MCF 10A (cell line): ENCODE results near the gene TMEM140. TPM values are rescaled to one million over a fixed set of nuclear protein-coding genes. Genes with fewer than 3 reads are reported as not detected.

Source experiments
- BruUV-seq: library from RNA; stranded (reverse); fragments of 400-500 nt; replicated peaks from 2 replicates; lab custom pipeline; 2021; lab: Mats Ljungman, UMichigan
- CTCF ChIA-PET: fragments of 300-600 bp; sonication (Branson Sonifier 250); formaldehyde crosslinking; extraction: SDS; loops from one replicate; lab custom pipeline; 2021; ENCODE audit warnings: antibody characterized with exemption, inconsistent platforms; lab: Yijun Ruan, JAX
- POLR2A ChIA-PET: fragments of 300-600, 350-650 bp; sonication (Branson Sonifier 250); formaldehyde crosslinking; extraction: SDS; loops from one replicate; lab custom pipeline; 2020; ENCODE audit warnings: antibody characterized with exemption, inconsistent platforms; lab: Yijun Ruan, JAX
- DNase-seq: peaks from one replicate; pipeline ENCODE4 v3.0.0-alpha.2; 2018; ENCODE audit not compliant: unreplicated experiment
- H3K27ac Mint-ChIP-seq: one replicate; pipeline ENCODE4 v1.8.0; 2022; ENCODE audit warnings: mild to moderate bottlenecking, low read depth, mixed read lengths; ENCODE audit not compliant: unreplicated experiment
- H3K27me3 Mint-ChIP-seq: one replicate; pipeline ENCODE4 v1.8.0; 2022; ENCODE audit warnings: mixed read lengths; ENCODE audit not compliant: insufficient read depth, unreplicated experiment
- H3K36me3 Mint-ChIP-seq: one replicate; pipeline ENCODE4 v1.8.0; 2022; ENCODE audit warnings: mild to moderate bottlenecking, moderate library complexity, mixed read lengths; ENCODE audit not compliant: insufficient read depth, unreplicated experiment
- H3K4me1 Mint-ChIP-seq: one replicate; pipeline ENCODE4 v1.8.0; 2022; ENCODE audit warnings: mixed read lengths; ENCODE audit not compliant: insufficient read depth, unreplicated experiment
- H3K4me3 Mint-ChIP-seq: one replicate; pipeline ENCODE4 v1.8.0; 2022; ENCODE audit warnings: mild to moderate bottlenecking, moderate library complexity, mixed read lengths; ENCODE audit not compliant: unreplicated experiment
- H3K9me3 Mint-ChIP-seq: one replicate; pipeline ENCODE4 v1.8.0; 2022; ENCODE audit warnings: mixed read lengths; ENCODE audit not compliant: unreplicated experiment
- intact Hi-C: fragments of 100-400 bp; cut with micrococcal nuclease; formaldehyde crosslinking; loops from 2 replicates; pipeline ENCODE4 v1.14.1; 2022
- total RNA-seq: library from RNA; stranded (reverse); gene quantifications from 2 replicates; pipeline ENCODE4 v1.2.3, GENCODE V29; 2022
- TF ChIP-seq, protein P1 (sequence below): fragments of 200-600 bp; IDR thresholded peaks from one replicate; pipeline ENCODE4 v1.8.0; 2022; ENCODE audit warnings: antibody characterized with exemption, mild to moderate bottlenecking; ENCODE audit not compliant: unreplicated experiment

TMEM140 gene
- total RNA-seq, 1 experiment from 2014 or later: not detected

DNA sequence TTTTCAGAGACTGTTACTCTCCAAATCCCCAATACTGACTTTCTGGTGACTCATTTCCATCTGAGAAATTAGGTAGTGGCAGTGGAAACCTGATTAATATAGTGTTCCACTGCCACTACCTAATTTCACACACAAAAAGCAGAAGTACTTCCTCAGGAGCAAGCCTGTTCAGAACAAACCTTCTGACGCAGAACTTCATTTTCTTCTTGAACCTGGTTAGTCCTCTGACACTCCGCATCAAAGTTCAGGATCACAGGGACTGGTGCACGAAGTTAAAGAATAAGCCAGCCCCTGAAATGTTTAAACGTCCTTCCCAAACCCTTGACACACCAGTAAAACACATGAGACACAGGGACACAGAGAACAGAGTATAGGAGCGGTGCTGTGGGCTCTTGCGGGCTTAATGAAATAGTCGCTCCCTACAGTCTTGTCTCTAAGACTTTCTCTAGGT, 59.1 kb downstream of the TMEM140 start:
- Mint-ChIP-seq H3K4me3 (no peak overlapping the region), H3K27ac (no peak overlapping the region), H3K9me3 (no peaks in the 10 kb centered on the region), H3K4me1 (peaks cover 5% of the 10 kb centered on the region), H3K36me3 (peaks cover 17% of the 10 kb centered on the region), H3K27me3 (no peaks in the 10 kb centered on the region)
- DNase-seq: no peak
- CTCF ChIA-PET: no interaction called here
- TF ChIP-seq, protein P1, sequence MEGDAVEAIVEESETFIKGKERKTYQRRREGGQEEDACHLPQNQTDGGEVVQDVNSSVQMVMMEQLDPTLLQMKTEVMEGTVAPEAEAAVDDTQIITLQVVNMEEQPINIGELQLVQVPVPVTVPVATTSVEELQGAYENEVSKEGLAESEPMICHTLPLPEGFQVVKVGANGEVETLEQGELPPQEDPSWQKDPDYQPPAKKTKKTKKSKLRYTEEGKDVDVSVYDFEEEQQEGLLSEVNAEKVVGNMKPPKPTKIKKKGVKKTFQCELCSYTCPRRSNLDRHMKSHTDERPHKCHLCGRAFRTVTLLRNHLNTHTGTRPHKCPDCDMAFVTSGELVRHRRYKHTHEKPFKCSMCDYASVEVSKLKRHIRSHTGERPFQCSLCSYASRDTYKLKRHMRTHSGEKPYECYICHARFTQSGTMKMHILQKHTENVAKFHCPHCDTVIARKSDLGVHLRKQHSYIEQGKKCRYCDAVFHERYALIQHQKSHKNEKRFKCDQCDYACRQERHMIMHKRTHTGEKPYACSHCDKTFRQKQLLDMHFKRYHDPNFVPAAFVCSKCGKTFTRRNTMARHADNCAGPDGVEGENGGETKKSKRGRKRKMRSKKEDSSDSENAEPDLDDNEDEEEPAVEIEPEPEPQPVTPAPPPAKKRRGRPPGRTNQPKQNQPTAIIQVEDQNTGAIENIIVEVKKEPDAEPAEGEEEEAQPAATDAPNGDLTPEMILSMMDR: no peak
- no TSS peak for BruUV-seq
- intact Hi-C loops: no loop called here
- POLR2A ChIA-PET: interaction anchor here (0.6 to 1.3 kb wide), 2 partner anchors 24 to 30 kb away, joined by 3 to 4 read pairs; no protein-coding TSS in a partner anchor

DNA sequence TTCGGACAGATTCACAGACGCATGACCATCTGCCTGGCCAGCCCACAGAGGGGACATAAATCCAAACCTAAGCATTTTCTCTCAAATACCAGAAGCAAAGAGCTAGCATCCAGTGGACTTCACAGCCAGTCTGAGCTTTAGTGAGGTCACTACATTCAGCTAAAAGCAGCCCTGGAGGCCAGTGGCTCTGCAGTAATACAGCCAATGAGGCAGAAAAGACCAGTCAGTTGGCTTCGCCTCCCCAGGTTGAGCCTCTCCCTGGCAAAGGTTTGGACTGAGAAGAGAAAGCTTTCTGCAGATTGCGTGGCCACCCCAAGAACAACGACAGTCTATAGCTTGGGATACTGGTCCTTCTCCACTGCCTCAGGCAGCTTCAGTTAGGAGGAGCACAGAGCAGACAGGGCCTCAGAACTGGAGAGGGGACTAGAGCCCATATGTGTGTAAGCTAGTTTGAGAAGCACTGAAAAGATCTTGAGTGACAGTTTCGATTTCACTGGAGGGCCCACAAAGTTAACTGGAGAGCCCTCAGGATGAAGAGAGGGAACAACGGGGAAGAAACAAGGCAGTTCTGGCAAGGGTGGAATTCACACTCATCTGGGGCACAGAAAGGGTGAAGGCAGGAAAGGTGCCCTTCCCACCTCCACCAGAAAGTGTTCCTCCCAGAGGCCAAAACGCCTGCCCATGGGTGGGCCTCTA, 59.7 kb downstream of the TMEM140 start:
- H3K9me3 Mint-ChIP-seq: no peaks in the 10 kb centered on the region
- H3K4me3 Mint-ChIP-seq: no peak overlapping the region
- intact Hi-C loops: no loop called here
- TF ChIP-seq, protein P1: no peak
- no TSS peak for BruUV-seq
- H3K4me1 Mint-ChIP-seq: peaks cover 5% of the 10 kb centered on the region
- CTCF ChIA-PET: no interaction called here
- no peaks in the 10 kb centered on the region for H3K27me3 Mint-ChIP-seq
- H3K36me3 Mint-ChIP-seq: peaks cover 11% of the 10 kb centered on the region
- POLR2A ChIA-PET: interaction anchor here (1.3 kb wide), 1 partner anchor 30 kb away, joined by 4 read pairs; no protein-coding TSS in a partner anchor
- no peak overlapping the region for H3K27ac Mint-ChIP-seq
- DNase-seq: no peak

DNA sequence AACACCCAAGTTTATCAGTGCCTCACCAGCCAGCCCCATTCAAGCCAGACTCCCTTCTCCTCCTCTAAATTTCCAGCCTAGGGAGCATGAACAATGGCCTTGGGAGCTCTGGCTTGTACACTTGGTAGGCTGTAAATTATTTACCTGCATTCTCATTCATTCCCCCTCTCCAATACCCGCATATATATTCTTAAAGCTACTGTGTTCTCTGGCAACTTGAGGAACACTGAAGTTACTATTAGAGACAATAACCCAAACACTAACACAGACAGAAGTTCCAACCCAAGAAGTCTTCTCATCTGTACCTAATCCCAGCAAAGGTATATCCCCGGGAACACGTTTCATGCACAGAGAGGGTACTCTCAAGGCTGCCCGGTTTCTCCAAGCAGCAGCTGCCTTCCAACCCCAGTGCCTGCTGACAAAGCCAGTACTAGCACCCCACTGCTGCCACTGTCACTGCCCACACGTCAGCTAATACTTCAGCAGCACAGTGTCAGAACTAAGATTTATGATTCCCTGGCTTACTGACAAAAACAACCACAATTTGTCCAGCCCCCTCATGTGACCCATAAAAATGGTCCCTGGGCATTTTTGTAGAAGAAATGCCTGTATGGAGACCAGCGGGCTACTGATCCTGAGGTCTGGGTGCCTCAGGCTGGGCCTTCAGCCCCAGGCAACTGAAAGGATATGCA, 60.4 kb downstream of the TMEM140 start:
- ChIA-PET CTCF (interaction anchor here (2.4 kb wide), 1 partner anchor 32 kb away, joined by 5 read pairs; no protein-coding TSS in a partner anchor), POLR2A (interaction anchor here (0.9 to 1.3 kb wide), 2 partner anchors 31 to 293 kb away, joined by 3 to 4 read pairs; no protein-coding TSS in a partner anchor)
- Mint-ChIP-seq H3K9me3 (no peaks in the 10 kb centered on the region), H3K4me1 (peaks cover 5% of the 10 kb centered on the region), H3K36me3 (peaks cover 9% of the 10 kb centered on the region), H3K27ac (no peak overlapping the region), H3K4me3 (no peak overlapping the region), H3K27me3 (no peaks in the 10 kb centered on the region)
- TF ChIP-seq, protein P1: no peak
- DNase-seq: no peak
- intact Hi-C loops: no loop called here
- BruUV-seq: no TSS peak

DNA sequence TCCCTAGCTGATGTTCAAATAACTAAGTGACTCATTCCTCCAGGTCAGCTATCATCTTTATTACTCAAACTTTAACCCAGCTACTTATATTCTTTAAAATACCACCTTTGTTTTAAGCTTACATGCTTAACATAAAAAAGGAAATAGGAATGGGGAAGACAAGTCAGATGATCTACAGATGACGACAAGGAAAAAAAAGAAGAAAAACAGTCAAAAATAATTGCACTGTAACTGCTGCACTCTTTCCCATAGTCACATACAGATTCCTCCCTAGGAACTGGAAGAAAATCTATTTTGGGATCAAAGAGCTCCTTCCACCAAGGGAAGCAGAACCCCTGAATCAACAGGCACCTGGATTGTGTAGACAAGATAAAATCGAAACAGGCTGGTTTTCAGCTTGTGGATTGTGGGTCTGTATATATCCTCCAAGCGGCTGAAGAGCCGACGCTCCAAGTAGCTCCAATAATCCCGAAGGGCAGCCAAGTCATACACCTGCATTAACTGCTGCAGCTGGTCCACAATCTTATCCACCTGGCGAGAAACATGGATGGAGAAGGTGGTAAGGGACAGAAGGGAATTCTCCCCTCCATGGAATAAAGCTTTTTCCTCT, 61.5 kb downstream of the TMEM140 start:
- peaks cover 5% of the 10 kb centered on the region for H3K4me1 Mint-ChIP-seq
- H3K9me3 Mint-ChIP-seq: no peaks in the 10 kb centered on the region
- H3K27ac Mint-ChIP-seq: no peak overlapping the region
- TF ChIP-seq, protein P1: no peak
- no TSS peak for BruUV-seq
- peaks cover 9% of the 10 kb centered on the region for H3K36me3 Mint-ChIP-seq
- POLR2A ChIA-PET: interaction anchor here (0.7 to 3.5 kb wide), 8 partner anchors 9 to 336 kb away, joined by 3 to 78 read pairs (median 5); partner anchors contain the start of gene CYREN
- CTCF ChIA-PET: interaction anchor here (0.6 to 2.4 kb wide), 6 partner anchors 25 to 894 kb away, joined by 3 to 5 read pairs (median 4); no protein-coding TSS in a partner anchor
- intact Hi-C loops: no loop called here
- no peak for DNase-seq
- no peaks in the 10 kb centered on the region for H3K27me3 Mint-ChIP-seq
- H3K4me3 Mint-ChIP-seq: no peak overlapping the region
